HG02840 (cell line): ENCODE data around the gene TTC9C.
"Not testable (repeated sequence)": the region's sequence is repeated elsewhere in the genome, so short reads cannot be mapped to it uniquely, and the experiment has no call there.

Experiments
- ATAC-seq: cut with Tn5 transposase; IDR thresholded peaks from one replicate; pipeline ENCODE4 v1.9.1; 2021; ENCODE audit warnings: mild to moderate bottlenecking, moderate library complexity, moderate number of reproducible peaks; ENCODE audit not compliant: unreplicated experiment, low FRiP score

The TTC9C gene

DNA sequence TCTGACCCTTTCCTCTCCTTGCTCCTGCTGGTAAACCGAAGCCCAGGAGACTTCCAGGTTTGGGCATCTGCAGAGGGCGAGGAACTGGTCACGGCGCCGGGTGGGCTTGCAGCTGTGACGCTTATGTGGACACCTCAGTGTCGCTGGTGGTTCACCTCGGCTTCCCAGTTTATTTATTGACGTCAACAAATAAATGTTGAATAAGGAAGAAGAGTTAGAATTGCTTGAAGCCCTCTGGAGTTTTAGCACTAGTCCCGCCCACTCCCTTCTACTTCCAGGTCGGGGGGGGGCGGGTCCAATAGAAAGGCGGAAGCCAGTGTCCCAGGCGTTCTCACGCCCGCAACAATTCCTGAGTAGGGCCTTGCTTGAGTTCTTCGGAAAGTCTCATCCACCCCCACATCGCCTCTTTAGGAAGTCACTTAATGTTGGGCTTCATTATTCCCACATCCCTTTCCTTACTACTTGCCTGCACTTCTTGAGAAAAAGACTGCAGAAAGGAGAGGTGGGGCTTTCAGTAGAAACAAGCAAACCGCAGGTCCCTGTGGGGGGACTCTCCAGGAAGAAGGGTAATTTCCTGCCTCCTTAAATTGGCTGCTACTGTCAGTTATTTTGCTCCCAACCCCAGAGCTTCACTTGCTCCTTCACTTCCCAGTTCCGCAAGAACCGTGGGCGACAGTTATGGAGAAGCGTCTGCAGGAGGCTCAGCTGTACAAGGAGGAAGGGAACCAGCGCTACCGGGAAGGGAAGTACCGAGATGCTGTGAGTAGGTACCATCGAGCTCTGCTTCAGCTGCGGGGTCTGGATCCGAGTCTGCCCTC, at the start of gene TTC9C:
Gene TTC9C (plus strand): TSS at position 316 of the 818 bp plus-strand sequence. CDS start 363 bp downstream, at position 679.
- peak; percentile 15 for ATAC-seq

DNA sequence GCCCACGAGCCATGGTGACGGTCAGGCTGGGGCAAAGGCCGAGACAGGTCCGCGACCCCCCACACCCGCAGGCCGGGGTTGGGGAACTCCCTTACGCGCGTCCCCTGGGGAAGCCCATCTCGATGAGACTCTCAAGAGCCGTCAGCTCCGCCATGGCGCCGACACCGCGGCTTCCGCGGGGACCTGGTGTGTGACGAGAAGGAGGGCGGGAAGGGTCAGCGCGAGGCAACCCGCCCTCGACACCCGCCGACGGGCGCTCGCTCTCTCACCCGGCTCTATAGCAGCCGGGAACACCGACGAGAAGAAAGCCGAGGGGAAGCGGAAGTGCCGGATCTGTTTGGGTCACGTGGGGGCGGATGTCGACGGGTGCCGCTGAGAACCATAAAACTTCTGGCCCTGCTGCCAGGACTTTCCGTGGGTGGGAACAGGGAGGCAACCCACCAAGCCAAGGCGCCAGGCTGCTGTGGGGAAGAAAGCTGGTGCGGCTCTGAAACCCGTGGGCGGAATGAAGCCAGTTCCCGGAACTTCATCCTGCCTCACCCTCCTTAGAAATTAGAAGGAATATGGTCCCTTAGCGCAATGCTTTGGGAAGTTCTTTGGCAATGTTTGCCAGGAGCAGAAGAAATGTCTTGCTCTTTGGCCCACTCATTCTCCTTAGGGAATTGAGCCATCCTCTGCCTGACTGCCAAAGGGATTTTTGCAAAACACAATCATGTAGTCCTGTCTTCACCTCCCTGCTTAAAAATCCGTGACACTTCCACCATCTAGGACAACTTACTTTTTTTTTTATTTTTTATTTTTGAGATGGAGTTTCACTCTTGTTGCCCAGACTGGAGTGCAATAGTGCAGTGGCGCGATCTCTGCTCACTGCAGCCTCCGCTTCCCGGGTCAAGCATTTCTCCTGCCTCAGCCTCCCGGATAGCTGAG, 49.3 kb upstream of the TTC9C start, which contains the start of gene UBXN1:
Gene UBXN1 (minus strand): TSS at position 304 of the 927 bp plus-strand sequence. CDS start 150 bp downstream, at position 154.
- ATAC-seq, result peak; percentile 57

DNA sequence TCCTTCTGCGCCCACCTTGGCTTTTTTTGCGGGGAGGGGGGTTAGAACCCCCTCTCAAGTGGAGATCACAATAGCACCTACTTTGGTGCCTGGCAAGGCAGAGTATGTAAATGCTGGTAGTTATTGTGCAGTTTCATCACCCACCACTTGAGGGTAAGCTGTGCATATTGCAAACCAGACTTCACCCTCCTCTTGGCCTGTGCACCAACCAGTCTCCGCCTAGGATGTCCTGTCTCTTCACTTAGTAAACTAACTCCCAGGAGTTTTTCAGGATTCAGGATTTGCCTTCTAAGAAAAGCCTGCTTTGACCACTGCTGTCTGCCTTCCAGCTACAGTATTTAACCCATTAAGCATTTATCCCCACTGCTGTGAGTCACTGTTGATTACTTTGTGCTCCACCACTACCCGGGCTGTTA, 47.5 kb upstream of the TTC9C start:
- no peak for ATAC-seq

GRCh38 chr11:62682518-62682917, 45.8 kb upstream of the TTC9C start:
- ATAC-seq, result no peak

- no peak for ATAC-seq
These were observed 40.5 kb upstream of the TTC9C start for GRCh38 chr11:62687508-62688396.

DNA sequence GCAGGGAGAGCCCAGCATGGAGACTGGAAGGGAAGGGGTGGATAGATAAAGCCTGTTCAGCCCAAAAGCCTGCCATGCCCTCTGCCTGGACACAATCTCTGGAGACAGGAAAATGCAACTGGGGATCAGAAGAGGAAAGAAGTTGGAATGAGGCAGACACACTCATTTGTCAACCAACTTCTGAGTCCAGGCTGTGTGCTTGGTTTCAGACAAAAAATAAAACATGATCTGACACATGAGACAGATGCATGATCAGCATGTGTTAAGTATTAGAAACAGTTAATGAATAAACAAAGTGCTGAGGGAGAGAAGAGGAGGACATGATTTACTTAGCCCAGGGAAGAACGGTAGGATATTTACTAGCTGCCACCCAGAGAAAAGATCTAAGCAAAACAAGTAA, 39.8 kb upstream of the TTC9C start:
- ATAC-seq, result no peak

DNA sequence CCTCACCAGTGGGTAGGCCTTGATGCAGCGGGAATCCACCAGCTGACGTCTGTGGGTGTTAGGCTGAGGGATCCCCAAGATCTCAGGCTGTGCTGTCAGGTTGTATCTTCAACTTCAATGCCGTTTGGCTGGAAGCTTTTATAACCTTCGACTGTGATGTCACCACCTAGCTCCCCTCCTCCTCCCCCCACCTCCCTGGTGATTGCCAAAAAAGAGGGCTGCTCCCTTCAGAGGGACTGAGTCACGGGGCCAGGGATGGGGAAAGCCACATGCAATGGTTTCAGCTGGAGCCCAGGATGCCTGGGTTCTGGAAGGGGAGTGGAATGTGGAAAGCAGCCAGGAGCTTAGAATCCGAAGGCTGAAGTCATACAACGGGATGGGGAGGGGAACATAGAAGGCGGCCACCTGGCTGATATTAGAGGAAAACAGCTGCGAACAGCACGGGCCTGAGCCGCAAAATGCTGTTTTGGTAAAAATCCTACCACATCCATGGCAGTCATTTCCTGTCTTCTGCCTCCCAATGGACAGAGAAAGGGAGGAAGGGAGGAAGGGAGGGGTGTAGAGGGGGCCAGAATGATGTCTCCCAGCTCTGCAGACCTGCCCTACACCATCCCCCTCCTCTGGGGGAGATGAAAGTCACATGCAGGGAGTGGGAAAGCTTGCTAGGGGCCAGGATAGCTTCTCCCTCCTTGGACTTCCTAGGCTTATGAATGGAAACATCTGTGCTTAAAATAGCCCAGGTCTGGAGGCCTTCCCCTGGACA, 38.7 kb upstream of the TTC9C start, which contains the start of gene LRRN4CL:
Gene LRRN4CL (minus strand): TSS at position 110 of the 763 bp plus-strand sequence. CDS start 1,022 bp downstream, outside the sequence.
- no peak for ATAC-seq

DNA sequence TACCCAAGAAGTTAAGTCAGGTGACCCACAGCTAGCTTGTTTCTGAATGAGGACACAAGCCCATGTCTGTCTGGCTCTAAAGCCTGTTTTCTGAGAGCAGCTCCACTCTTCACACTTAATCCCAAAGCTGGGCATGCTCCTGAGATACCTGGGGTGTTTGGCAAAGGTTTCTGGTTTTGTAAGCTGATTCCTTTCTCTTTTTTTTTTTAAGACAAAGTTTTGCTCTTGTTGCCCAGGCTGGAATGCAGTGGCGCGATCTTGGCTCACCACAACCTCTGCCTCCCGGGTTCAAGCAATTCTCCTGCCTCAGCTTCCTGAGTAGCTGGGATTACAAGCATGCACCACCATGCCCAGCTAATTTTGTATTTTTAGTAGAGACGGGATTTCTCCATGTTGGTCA, 34.7 kb upstream of the TTC9C start:
- not testable (repeated sequence) for ATAC-seq

DNA sequence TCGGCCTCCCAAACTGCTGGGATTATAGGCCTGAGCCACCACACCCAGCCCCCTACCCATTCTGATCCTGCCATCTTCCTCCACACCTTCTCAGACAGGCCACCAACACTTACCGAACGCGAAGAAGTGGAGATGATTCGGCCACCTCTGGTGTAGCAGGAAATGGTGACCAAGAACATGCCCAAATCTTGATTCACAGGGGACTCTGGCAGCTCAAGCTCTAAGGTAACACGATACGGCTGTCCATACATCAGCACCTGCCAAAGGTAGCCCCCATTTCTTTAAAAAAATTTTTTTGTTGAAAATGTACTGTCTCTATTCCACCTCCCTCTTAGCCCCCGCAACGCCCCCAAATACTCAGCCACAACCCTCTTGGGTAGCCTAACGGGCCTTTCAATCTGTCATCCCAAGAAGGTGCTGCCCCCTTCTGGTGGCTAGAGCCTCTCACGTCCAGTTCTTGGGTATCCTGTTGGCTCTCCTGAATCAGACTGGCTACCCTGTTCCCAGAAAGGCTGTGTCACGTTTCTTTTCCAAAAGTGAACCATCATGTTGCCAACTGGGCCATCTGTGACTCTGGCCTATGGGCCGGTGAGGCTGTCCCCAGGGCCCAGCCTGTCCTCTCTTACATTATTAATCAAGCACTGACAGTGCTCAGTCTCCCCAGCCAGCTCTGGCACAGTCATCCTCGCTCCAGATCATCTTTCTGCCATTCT, 33.7 kb upstream of the TTC9C start:
- no peak for ATAC-seq

GRCh38 chr11:62702246-62702645, 26.0 kb upstream of the TTC9C start:
- ATAC-seq, result no peak

GRCh38 chr11:62703921-62704320, 24.4 kb upstream of the TTC9C start:
- ATAC-seq, result not testable (repeated sequence)

GRCh38 chr11:62705413-62705812, 22.9 kb upstream of the TTC9C start:
- no peak for ATAC-seq

DNA sequence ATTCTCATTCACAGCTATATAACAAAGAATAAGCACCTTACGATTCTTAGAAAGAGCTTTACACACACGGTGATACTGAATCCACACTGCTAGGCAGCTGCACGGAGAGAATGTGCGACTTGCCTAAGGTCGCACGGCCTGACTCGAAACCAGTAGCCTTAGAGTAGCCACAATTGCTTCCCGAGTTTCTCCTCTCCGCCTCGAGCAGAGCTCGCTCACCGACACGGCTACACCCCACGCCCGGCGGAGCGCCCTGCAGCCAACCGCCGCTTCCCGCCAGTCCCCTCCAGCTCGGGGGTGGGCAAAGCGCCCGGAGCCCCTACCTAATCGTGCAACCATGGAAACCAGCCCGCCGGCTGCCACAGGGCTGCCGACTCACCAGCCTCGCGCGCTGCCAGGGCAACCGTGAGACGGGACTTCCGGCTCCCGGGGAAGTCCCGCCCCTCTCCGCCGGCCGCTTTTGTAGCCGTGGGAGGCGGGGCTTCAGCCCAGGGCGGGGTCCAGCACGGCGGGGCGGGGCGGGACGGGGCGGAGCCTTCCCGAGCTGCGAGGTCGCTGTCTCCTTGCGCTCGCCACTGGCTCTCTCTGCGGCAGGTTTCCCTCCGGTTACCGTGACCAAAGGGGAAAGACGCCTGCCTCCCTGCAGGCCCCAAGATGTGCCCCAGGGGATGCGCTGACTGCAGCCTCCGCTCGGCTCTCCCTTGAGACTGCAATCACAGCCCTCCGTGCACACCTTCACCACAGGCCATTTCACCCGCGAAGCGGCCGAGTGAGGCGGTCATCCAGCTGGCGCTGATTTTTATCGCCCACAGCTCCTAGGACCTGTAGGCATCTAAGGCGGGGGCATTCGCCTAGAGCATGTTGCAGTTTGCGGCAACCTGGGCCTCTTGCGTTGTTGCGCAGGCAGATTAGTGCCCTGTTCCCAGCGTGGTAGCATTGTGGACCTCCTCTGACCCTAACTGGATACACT, 22.1 kb upstream of the TTC9C start:
- ATAC-seq, result no peak

DNA sequence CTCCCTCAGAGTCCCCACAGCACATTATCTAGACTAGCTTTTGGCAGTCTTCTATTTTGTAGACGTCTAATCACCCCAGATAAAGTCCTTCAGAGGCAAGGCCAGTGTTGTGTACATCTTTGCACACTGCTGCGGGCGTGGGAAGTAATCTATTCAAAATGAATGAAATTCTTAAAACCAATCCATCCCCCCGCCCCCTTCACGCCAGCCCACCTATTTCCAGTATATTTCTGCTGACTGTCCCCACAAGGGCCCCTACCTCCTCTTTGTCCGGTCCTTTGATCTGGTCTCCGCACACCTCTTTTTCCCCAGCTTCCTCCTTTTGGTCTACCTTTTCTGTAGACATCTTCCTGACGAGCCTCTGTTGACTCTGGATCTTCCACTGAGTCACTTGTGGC, 21.4 kb upstream of the TTC9C start:
- no peak for ATAC-seq

DNA sequence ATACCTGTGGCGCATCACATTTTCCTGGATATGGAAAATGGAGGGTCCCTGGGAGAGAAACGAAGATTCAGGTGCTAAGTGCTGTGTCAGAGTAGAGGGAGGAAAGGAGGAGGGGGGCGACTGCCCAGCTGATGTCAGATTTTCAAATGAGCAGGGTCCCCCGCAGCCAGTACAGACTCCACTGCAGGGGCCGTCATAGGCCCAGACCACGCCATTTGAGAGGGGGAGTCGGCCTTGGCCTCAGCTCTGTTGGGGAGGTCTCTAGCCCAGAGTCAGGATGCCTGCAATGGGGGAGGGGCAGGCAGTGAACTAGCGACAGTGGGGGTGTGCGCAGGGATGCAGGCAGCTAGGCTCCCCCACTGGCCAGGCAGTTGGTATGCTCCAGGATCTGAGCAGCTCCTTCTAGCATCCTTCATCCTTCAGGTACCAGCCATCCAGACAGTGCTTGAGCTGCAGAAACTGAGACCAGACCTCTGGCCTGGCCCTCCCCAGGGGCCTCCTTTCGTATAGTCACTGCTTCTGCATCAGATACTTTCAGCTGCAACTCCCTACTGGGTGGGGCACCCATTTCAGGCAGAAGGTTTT, 20.9 kb upstream of the TTC9C start, which contains the start of the genes BSCL2 and GNG3:
Gene BSCL2 (minus strand): TSS at position 148 of the 585 bp plus-strand sequence. CDS start 229 bp downstream, outside the sequence.
Gene GNG3 (plus strand): TSS at position 400 of the 585 bp plus-strand sequence. CDS start 620 bp downstream, outside the sequence.
- no peak for ATAC-seq

DNA sequence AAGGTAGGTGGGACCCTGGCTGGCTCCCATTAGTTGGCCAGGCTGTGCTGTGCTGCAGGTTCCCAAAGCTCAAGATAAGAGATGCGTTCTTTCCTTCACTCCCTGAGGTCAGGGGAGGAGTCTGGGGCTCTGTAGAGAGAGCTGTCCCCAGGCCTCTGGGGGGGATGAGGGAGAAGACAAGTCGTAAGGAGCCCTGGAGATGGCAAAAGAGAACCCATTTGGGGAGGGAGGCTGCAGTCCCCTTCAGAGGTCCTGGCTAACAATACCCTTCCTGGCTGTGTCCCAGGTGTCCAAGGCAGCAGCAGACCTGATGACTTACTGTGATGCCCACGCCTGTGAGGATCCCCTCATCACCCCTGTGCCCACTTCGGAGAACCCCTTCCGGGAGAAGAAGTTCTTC, 19.9 kb upstream of the TTC9C start:
- ATAC-seq, result no peak

- no peak for ATAC-seq
These were observed 19.5 kb upstream of the TTC9C start for GRCh38 chr11:62708793-62709192.
